HG03469 (cell line): ENCODE data around the gene SRI.

Experiments used
- ATAC-seq: cut with Tn5 transposase; IDR thresholded peaks from one replicate; pipeline ENCODE4 v1.9.1; 2021; ENCODE audit warnings: mild to moderate bottlenecking, moderate library complexity, moderate number of reproducible peaks; ENCODE audit not compliant: unreplicated experiment

The SRI gene

DNA sequence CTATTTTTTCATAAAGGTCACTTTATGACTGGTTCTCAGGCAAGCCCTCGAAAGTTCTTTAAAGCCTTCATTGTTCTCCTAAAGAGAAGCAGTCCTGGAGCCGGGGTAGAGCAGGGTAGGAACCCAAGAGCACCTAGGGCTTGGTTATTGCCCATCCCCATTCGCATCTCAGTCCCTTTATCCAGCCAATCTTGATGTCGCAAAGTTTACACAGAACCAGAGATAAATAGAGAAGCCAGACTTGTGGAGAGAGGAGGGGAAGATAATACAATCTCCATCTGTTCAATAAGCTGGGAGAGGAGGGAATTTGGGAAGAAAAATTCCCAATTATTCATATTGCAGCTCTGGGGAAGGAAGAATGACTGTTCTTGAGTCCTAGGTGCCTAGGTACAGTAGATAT, 6.4 kb upstream of the SRI start:
- no peak for ATAC-seq

DNA sequence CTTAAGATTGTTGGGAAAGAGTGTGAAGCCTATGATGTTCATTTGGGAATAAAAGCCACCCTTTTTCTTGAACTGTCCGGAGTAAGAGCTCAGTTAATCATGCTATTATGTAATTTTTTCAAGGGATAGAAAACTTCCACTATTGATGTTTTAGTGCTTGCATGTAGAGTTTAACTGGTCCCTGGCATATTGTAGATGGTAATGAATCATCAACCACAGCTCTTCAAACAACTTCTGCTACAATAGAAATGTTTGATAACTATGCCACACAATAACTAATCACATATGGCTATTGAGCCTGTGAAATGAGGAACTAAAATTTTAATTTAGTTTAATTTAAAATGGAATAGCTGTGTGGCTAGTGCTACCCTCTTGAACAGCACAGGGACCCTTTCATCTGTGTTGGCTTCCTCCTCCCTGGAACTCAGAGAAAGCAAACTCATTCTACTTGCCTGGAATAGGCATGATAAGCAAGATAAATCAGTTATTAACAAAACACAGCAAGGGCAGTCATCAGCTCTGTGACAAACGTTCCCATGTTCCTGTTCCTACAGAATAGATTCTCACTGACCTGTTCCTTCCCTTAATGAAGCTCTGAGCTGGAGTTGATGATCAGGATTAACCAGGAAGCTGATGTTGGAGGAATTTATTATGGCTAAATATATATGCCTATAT, 4.9 kb upstream of the SRI start:
- no peak for ATAC-seq

DNA sequence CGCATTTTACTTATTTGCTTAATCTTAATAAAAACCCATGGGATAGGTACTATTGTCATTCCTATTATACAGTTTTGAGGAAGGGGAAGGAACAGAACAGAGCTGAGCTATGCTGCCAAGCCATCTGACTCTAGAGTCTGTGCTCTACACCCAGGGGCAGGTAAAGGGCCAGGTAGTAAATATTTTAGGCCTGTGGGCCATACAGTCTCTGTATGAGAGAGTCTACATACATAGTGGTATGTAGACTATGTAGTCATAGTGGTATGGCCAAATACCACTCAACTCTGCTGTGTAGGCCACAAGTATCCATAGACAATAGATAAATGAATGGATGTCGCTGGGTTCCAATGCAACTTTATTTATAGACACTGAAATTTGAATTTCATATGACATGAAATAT, 3.4 kb upstream of the SRI start:
- ATAC-seq = no peak

DNA sequence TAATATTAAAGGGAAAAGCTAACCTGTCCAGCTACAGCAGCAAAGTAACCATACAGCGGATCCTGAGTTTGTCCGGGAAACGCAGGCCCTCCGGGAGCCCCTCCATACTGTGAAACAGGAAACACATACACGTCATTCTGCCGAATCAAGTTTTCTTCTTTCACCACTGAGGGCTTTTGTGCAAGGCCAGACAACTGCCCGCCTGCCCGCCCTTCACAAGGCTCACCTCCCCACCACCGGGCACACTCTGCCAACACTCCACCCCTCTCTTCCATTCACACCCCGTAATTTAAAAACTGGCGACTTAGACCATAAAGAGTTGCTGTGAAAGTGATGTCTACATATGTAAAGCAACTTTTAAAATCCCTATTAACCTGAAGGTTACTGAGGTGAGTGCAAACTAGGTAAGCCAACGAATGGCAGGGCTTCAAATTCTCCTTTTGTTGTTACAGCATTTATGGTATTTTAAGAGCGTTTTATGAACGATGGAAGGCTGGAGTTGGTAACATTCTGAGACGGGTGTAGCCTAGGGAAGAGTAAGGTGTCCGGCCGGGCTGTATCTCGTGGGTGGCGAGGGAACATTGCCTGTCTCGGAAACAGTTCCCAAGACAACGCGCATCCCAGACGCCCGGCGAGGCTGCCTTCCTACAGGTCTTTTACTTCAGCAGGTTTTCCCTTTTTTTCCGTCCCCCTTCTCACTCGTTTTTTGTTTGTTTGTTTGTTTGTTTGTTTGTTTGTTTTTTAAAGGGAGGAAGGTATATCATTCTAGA, 817 bp downstream of the SRI start:
- peak; percentile 14 for ATAC-seq

DNA sequence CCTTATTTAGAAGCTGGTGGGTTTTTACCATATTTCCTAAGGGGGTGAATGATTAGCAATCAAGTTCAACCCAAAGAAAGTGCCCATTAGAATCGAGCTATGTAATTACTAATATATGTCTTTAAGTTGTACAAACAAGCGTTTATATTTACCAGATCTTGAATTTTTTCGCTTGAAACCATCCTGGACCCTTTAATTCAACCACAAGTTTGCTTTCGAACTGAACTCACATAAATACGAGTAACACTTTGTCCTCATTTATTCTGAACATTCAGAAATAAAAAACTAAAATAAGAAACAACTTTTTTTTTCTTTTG, 1.5 kb downstream of the SRI start:
- no peak for ATAC-seq

DNA sequence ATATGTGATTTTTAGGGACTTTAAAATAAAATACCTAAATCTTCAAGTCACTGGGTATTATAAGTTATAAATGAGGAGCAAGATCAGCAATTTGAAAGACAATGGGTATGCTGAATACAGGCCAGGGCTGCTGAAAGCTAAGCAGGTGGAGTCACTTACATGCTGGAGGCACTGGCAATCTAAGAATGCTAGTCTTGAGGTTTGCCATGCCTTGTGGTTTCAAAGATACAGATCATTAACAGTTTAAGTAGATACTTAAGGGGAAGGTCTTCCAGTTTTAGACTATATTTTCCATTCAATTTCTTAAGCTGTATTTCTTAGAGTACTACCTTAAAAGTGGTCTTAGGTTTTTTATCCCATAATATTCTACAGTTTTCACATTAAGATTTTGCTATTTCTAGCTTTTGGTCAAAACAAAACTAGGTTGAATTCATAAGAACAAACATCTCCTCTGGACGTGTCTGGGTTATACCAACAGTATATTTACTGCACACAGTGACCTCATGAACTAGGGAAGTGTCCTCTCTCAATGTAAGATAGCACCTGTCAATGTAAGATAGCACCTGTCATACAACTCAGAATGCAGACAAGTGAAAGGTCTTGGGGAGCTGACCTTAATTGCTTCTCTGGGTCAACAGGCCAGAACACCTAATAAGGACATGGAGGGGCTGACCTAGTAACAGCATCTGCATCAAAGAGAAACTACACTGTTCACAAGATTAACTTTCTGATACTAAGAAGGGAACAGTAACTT, 2.0 kb downstream of the SRI start:
- peak; percentile 74 for ATAC-seq

DNA sequence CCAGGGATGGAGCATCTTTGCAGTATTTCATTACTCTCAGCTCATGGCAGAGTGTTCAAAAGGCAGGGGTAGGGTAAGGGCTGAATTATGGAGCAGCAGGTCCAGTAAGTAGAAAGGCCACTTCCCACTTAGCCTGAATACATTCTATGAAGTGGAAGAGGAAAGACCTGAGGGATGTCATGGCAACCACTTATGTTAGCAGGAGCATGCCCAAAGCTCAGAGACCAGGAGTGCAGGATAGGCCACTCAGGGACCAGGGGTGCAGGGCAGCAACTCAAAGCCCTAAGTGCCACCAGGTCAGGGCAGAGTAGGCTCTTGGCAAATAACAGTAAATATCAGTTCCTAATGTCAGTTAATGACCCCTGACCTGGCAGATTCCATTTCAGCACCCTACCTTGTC, 3.6 kb downstream of the SRI start:
- ATAC-seq = no peak

DNA sequence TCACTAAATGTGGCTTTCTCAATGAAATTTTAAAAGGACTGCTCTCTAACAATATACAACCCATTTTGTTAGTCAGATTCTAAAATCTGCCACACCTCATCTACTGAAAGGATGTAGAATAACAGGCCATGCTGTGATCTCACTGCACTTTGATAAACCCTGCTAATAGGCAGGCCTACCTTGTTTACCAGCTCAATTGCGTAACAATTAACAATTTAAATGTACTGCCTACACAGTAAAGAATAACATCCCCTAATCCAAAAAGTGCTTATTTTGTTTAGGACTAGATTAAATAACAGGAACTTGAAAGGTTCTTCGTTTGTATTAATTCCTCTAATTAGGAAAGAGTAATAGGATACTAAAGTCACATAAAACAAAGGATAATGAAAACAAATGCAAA, 4.5 kb downstream of the SRI start:
- ATAC-seq = no peak

DNA sequence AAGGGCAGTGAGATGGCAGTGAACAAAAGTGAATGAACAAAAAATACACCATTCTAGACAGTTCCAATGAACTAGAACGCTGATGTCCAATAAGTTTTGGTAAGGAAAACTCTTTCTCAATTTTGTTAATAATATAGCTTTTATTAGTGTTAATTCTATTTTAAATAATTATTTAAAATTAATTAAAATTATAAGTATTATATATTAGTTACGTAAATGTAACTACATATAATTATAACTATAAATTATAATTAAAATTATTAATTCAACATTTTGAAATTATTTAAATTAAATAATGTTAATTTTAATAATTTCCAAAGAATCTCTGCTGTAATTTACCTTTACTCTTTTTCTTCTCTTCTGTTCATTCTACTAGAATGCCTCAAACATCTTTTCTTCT, 5.4 kb downstream of the SRI start:
- no peak for ATAC-seq

DNA sequence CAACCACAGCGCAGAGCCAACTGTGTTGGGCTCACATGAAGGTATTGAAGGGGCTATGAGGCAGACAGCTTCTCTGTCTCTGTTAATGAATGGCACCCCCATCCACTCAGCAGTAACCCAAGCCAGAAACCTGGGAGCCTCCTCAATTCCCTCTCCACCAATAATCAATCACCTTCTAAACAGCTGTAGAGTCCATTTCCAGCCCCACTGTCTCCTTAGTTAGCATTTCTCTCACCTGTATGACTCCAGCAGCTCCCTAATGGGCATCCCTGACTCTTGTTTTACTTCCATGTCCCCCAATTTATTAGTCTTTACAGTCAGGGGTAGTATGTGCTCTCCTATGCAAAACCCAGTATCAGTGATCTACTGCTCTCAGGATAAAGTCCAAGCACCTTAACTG, 6.9 kb downstream of the SRI start:
- ATAC-seq = no peak

DNA sequence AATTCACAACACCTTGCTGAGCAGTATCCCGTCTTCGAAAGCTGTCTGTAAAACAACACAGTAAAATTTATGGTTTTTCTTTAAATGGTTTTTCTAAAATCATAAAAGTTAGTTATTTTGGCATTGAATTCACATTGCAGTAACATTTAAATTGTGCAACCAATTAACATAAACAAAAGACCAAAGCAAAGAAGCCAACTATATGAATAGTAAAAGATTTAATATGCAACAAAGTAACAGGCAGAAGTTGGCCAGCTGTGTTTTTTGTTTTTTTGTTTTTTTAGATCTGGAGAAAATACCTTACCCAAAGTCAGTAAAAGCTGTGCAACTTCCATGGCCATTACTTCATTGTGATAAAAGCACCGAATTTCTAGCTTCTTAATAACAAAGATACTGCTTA, 11.3 kb downstream of the SRI start:
- ATAC-seq = no peak

DNA sequence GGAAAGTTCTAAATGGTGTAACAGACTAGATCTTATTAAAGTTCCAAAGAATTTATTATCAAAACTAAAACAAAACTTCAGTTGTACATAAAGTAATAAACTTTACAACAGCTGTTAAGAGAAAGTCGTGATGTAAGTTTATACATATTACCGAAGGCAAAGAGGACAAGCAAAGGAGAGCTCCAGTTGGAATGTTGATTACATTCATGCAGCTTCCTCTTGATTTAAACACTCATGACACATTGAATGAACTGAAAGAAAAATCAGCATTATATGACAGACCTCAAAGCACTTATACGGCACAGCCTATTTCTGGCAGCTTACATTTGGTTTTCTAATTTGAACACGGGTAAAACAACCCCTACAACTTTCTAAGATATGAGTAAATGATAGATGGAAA, 13.6 kb downstream of the SRI start:
- no peak for ATAC-seq

DNA sequence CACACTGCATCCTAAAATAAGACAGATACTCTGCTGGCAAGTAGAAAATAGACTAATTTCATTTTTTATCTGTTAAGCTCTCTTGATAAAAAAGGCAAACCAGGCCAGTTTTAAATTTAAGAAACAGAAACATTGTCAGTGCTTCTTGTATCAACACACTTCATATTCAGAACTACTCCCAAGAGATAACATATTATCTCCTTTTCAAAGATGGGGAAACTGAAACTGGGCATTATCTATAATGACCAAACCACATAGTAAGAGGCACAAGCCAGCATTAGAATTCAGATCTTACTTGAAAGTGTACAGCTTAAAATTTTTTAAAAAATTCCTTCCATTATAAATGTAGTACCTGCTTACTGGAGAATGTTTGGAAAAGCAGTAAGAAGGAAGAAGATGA, 14.7 kb downstream of the SRI start:
- ATAC-seq = no peak

DNA sequence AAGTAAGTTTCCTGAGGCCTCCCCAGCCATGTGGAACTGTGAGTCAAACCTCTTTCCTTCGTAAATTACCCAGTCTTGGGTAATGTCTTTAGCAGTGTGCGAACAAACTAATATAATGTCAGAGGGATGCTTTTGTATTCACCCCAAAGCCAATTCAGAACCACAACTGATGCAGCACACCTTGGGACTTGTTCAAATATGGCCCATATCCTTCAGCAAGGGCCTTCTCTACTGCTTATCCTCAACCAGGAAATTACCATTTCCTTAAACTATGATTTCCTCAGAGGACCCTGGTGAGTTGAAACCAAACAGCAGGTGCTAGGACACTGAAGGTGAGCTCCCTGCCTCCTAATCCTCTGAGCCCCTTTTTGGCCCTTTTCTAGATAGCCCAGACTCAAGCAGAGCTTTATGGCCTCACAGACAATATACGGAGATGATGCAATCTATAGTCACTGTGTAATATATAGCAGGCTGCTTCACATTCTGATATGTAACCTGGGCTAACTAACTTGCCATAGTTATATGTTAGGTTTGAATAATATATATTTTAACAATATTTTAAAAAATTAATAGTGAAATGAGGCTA, 15.2 kb downstream of the SRI start:
- no peak for ATAC-seq

DNA sequence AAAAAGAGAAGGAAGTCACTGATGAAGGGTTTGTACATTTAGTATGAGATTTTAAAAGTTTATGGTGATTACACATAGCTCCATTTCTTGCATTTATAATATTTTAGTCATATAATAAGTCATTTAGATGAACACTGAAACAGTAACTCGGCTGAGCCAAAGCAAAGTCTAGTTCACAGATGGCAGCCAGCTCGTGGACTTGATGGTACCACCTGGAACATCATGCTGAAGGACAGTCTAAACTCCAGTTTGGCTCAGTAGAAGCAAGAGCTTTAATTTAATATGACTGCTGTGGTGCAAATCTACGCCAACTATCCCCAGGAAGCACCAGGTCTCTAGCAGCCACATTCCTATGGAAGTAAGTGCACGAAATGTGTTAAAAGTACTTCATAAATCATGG, 16.4 kb downstream of the SRI start:
- ATAC-seq = no peak

DNA sequence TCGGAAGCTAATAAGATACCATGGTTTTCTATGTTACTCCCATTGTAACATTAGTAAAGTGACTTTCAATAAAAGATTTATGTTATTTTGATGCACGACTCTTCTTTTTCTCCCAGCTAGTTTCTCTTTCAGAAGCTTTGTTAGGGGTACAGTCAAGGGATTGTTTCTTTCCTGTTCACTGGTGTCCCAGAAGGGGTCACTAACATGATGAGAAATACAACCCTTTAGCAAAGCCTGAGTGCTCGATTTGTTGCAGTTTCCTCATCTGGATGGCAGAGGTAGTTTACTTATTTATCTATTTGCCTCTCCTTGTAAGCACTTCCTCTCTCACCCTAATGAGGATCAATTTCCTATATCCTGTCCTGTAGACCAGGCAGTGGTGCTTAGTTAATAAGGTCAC, 17.0 kb downstream of the SRI start:
- ATAC-seq = no peak

DNA sequence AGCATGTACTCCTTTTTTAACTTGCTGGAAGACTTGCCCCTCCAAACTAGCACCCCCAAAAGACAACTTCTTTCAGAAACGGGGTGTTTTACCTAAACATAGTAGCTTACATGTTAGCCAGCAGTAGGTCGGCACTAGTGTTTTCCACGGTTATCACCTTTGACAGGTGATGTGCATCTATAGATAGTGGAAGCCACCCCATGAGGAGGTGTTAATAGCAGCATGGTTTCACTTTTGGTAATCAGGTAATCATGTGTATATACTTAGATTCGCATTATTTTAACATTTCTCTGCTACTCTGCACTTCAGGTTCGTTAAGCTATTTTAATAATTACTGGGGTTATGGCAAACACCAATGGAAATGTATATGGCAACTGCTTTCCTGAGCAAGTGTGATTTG, 17.6 kb downstream of the SRI start:
- no peak for ATAC-seq

DNA sequence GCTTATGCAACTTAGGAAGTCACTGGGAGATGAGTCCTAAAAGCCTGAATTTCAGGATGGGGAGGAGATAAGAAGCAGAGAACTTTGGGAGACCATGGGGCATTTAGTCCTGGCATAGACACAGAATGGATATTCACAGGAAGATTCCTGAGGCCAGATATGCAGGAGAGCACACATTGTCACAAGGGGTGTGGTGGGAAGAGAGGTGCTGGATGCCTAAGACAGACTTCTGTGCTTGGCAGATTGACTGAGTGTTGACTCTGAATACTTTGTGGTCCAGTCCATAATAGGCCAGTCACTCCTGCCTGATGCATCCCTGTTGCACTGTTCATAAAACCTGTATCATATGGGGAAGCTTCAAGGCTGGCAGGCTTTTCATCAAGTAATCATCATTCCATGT, 18.5 kb downstream of the SRI start:
- no peak for ATAC-seq

DNA sequence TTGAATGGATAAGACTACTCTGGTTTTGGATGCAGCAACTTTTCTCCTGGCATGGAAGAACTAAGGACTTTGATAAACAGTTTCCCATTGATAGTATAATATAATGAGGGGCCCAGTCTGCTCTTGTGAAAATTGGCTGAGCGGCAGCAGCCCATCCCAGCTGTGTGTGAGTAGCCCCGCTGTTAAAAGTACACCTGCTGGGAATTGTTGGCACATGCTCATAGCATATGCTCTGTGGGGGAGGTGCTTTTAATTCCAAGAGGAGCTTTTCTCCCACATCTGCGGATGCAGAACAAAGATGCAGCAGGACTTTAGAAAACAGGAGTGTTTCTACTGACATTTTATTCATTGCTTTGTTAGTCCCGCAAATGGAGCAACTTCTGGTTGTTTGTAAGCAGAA, 19.0 kb downstream of the SRI start:
- ATAC-seq = no peak

DNA sequence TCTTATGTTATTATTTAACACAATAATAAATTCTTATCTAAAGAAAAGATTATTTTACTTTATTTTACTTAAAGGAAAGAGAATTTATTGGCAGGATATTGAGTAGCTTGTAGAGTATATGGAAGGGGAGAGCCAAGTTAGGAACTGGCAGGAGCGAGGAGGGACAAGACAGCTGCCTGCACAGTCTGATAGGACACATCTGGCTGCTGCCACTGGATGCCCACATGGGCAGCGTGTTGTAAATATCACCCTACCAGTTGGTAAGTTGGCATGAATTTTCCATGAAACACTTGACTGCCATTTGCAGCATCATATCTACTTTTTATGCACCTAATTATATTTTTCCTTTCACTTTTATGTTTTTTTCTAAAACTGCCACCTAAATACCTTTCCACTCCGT, 19.6 kb downstream of the SRI start:
- ATAC-seq = no peak

DNA sequence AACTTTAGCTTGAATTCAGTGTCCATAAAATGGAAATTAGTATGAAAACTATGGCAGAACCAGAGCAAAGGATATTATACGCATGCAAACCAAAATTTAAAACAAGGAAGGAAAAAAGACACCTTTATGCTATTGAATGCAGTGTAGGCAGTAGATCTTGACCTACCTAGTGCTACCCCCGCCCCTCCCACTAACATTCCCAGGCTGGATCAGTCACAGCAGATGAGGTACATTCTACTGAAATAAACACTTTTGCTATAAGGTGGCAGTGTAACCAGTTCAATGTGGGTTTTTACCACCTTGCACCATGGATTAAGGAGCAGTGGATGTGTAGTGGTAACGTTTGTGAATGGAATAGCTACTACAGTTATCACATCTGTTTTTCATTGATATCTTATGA, 27.9 kb downstream of the SRI start:
- ATAC-seq = no peak

DNA sequence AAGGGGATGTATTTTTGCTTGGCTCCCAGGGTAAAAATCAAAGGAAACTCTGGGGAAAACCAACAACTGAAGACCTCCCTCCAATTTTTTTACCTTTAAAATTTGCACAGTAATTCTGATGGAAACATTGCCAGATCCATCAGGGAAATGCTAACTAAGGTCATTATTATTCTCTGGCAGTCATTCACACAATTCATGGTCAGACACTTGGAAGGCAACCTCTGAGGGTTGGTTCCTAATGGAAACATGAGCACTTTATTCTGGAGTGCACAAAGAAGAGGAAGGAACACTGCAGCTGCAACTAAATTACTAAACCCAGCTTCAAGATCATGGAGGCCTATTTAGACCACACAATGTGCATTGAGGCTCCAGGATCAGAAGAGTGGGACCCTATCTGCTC, 34.2 kb downstream of the SRI start:
- no peak for ATAC-seq
